ENCODE measurements around the gene EI24. TPM values are rescaled to one million over a fixed set of nuclear protein-coding genes. Genes with fewer than 3 reads are reported as not detected.

EI24 gene
- total and polyA plus RNA-seq, 9 of the 15 experiments (the other 6 are each of a cell fraction or from before 2014, with no cell fraction given) = 50.4 to 260 (median 168) TPM

DNA sequence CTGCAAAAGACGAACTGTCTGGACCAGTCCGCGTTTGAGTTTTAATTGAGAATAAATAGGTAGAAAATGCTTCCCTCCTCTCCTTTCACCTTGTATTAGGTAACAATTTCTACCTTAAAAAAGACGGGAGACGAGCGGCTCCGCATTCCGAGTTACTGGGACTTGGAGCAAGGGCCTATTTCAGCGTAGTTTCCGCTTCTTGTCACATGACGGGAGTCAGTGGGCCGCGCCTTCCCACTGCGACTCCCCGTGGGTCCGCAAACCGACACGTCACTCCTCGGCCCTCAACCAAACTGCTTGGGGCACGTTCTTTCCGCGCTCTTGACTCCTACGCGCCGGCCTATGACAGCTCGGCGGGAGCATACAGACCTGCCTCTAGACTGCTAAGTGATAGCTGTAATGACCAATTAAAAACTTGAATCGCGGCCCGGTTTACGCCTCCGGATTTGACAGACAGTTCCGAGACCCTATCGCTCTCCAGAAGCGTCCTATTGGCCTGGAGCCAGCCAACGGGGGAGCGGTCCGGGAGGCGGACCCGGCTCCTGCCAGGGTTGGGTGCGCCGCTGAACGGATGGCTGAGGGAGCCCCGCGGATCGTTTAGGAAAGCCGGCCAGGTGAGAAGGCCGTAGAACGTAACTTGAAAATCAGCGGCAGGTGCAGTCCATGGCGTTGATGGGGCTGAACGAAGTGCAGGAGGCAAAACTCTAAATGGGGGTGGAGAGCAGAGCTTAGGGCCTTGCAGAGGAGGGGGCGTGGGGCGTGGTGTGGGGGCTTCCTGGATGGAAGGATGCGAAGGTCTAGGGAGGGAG is 23.2 kb downstream of the EI24 start, which contains the start of gene STT3A (continued):
- TF ChIP-seq, protein P1, sequence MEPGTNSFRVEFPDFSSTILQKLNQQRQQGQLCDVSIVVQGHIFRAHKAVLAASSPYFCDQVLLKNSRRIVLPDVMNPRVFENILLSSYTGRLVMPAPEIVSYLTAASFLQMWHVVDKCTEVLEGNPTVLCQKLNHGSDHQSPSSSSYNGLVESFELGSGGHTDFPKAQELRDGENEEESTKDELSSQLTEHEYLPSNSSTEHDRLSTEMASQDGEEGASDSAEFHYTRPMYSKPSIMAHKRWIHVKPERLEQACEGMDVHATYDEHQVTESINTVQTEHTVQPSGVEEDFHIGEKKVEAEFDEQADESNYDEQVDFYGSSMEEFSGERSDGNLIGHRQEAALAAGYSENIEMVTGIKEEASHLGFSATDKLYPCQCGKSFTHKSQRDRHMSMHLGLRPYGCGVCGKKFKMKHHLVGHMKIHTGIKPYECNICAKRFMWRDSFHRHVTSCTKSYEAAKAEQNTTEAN (CRISPR knock-in tag; IDR thresholded peaks at IDR 0.05) = no peak; the same call in 1 of the 2 replicates
- TF ChIP-seq, protein P2, sequence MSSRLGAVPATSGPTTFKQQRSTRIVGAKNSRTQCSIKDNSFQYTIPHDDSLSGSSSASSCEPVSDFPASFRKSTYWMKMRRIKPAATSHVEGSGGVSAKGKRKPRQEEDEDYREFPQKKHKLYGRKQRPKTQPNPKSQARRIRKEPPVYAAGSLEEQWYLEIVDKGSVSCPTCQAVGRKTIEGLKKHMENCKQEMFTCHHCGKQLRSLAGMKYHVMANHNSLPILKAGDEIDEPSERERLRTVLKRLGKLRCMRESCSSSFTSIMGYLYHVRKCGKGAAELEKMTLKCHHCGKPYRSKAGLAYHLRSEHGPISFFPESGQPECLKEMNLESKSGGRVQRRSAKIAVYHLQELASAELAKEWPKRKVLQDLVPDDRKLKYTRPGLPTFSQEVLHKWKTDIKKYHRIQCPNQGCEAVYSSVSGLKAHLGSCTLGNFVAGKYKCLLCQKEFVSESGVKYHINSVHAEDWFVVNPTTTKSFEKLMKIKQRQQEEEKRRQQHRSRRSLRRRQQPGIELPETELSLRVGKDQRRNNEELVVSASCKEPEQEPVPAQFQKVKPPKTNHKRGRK (tag; IDR thresholded peaks at IDR 0.05) = no peak
- TF ChIP-seq MEF2A (IDR thresholded peaks at IDR 0.05; ENCODE audit: control insufficient read depth, low read depth, low read length) = no peak
- no peak for TF ChIP-seq ZNF347 (CRISPR knock-in tag; IDR thresholded peaks at IDR 0.05; ENCODE audit: low read depth)
- TF ChIP-seq SMAD1 (IDR thresholded peaks at IDR 0.05; ENCODE audit: low read depth, low read length, partially characterized antibody) = peak; percentile 24
- TF ChIP-seq BRCA1 (IDR thresholded peaks at IDR 0.05) = no peak
- TF ChIP-seq BRCA1 (CRISPR knock-in tag; IDR thresholded peaks at IDR 0.05) = no peak
- no peak; the same call in none of the 2 replicates for TF ChIP-seq LEF1 (IDR thresholded peaks at IDR 0.05)
- 0 out of 2 replicates have a peak, but pooled peaks have one; percentile 47 for TF ChIP-seq NR2F6 (CRISPR knock-in tag; IDR thresholded peaks at IDR 0.05)
- peak; percentile 36; the same call in 1 of the 2 replicates for TF ChIP-seq NFE2 (IDR thresholded peaks at IDR 0.05; ENCODE audit: low read depth)
- no peak for TF ChIP-seq HOXB6 (CRISPR knock-in tag; IDR thresholded peaks at IDR 0.05; ENCODE audit: borderline replicate concordance)
- TF ChIP-seq BRF1 (IDR thresholded peaks at IDR 0.05; ENCODE audit: borderline replicate concordance, extremely low read depth, insufficient read length) = no peak
- TF ChIP-seq, protein P3, sequence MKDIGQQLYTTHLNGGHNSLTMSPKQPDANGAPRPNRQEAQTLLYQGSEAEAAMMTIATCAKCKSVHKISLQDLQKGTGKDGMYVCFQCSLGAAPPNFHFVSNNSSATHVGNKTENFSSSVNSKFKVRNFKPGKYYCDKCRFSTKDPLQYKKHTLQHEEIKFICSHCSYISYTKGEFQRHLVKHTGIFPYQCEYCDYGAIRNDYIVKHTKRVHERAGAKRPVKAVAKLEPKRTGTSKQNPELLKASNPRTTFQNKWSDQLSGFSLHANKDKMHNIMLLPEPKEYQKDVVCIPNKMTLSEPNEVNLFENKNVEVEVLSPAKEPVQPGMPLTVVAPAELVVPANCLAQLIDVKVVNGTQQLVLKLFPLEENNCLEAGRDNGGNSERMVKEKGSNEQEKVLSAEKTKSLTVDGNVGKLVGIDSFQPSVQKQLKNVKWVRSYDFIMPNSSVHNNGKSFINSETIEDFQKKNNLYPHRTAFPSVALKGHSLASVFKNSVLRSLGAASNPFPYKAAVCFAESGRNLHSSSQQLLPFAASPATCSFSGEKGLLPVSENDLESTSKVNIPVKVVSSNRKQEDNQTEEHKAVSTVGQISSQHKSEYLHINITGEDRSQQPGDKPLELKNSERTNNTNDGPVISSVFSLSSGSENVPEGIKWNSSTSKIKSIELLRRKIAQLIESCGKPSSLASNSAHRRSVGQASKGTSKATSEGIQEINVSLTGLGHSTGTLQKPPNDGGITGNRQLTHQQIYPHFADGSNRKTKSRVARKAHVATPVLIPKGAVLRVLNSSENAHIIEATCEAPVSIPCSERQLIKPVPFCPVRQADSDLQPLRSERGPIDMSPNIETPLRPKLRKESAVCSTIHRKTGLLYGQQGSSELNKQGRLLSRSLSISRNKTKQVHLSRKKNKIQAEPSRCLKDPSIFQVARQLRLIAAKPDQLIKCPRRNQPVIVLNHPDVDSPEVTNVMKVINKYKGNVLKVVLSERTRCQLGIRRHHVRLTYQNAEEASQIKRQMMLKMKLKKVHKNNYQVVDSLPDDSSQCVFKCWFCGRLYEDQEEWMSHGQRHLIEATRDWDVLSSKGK (CRISPR knock-in tag; IDR thresholded peaks at IDR 0.05) = no peak
- TF ChIP-seq TFAM (CRISPR knock-in tag; conservative IDR thresholded peaks at IDR 0.05) = no peak
- 0 out of 2 replicates have a peak, but pooled peaks have one; percentile 24 for TF ChIP-seq BRD4 (IDR thresholded peaks at IDR 0.05)
- no peak for TF ChIP-seq ZFPM2 (CRISPR knock-in tag; IDR thresholded peaks at IDR 0.05)
- peak; percentile 68 for TF ChIP-seq POLR2B (IDR thresholded peaks at IDR 0.05; ENCODE audit: low read depth, partially characterized antibody)
- TF ChIP-seq ZNF224 (CRISPR knock-in tag; IDR thresholded peaks at IDR 0.05) = no peak
- TF ChIP-seq ZC3H11A (IDR thresholded peaks at IDR 0.05; ENCODE audit: low read depth, low read length) = no peak
- no peak for TF ChIP-seq COPS2 (conservative IDR thresholded peaks at IDR 0.05)
- TF ChIP-seq CREBBP (IDR thresholded peaks at IDR 0.05; ENCODE audit: low read depth, low read length) = no peak
- TF ChIP-seq BHLHE40 (IDR thresholded peaks at IDR 0.05; ENCODE audit: low read length) = peak; percentile 97
- no peak for TF ChIP-seq MTA2 (IDR thresholded peaks at IDR 0.05; ENCODE audit: low read depth)
- TF ChIP-seq ZNF589 (CRISPR knock-in tag; IDR thresholded peaks at IDR 0.05; ENCODE audit: low read depth) = peak; percentile 54; the same call in 1 of the 2 replicates
